Nephron progenitor cell (in vitro differentiated cells): Measurements from ENCODE around the gene ACAP3.
A peak's percentile ranks its signal among the peaks of the same experiment; 100 is the strongest.

ENCODE experiments used
- DNase-seq: peaks from one replicate; pipeline ENCODE4 v3.0.0; 2021
- H3K27ac Mint-ChIP-seq: 2 replicates; pipeline ENCODE4 v1.8.0; 2021; ENCODE audit warnings: mild to moderate bottlenecking, moderate library complexity, mixed read lengths
- H3K27me3 Mint-ChIP-seq: 2 replicates; pipeline ENCODE4 v1.8.0; 2021; ENCODE audit warnings: mild to moderate bottlenecking, low read depth, mixed read lengths; ENCODE audit not compliant: poor library complexity
- H3K36me3 Mint-ChIP-seq: 2 replicates; pipeline ENCODE4 v1.8.0; 2021; ENCODE audit warnings: low read depth, mixed read lengths
- H3K4me1 Mint-ChIP-seq: 2 replicates; pipeline ENCODE4 v1.8.0; 2021; ENCODE audit warnings: mixed read lengths
- H3K4me3 Mint-ChIP-seq: 2 replicates; pipeline ENCODE4 v1.8.0; 2021; ENCODE audit warnings: mild to moderate bottlenecking, moderate library complexity, mixed read lengths
- H3K9me3 Mint-ChIP-seq: 2 replicates; pipeline ENCODE4 v1.8.0; 2021; ENCODE audit warnings: mild to moderate bottlenecking, moderate library complexity, mixed read lengths
- TF ChIP-seq, protein P1 (sequence below): fragments of 200-600 bp; sonication (generic); IDR thresholded peaks from 2 replicates; pipeline ENCODE4 v1.5.0; 2021; ENCODE audit warnings: antibody characterized with exemption

ACAP3 gene

DNA sequence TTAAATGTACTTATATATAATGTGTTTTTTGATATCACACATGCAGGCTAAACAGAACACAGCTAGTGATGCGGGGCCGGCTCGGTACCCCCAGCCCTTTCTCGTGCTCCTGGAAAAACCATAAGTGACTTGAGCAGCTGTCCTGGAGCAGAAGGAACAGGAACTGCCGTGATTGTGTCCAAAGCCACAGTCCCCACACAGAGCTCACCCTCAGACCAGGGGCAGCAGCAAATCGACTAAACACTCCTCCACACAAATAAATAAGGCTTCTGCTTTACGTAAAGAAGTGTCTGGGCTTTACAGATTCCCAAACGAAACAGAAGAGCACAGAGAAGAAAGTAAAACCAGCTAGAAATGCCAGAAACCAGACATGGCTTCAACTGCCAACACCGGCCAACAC lies 43.7 kb downstream of the ACAP3 start:
- Mint-ChIP-seq H3K4me1 (peaks cover 8% of the 10 kb centered on the region), H3K27me3 (no peaks in the 10 kb centered on the region), H3K4me3 (no peak overlapping the region), H3K27ac (no peak overlapping the region), H3K9me3 (no peaks in the 10 kb centered on the region), H3K36me3 (peaks cover 66% of the 10 kb centered on the region)
- no peak for DNase-seq
- TF ChIP-seq, protein P1, sequence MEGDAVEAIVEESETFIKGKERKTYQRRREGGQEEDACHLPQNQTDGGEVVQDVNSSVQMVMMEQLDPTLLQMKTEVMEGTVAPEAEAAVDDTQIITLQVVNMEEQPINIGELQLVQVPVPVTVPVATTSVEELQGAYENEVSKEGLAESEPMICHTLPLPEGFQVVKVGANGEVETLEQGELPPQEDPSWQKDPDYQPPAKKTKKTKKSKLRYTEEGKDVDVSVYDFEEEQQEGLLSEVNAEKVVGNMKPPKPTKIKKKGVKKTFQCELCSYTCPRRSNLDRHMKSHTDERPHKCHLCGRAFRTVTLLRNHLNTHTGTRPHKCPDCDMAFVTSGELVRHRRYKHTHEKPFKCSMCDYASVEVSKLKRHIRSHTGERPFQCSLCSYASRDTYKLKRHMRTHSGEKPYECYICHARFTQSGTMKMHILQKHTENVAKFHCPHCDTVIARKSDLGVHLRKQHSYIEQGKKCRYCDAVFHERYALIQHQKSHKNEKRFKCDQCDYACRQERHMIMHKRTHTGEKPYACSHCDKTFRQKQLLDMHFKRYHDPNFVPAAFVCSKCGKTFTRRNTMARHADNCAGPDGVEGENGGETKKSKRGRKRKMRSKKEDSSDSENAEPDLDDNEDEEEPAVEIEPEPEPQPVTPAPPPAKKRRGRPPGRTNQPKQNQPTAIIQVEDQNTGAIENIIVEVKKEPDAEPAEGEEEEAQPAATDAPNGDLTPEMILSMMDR: no peak

DNA sequence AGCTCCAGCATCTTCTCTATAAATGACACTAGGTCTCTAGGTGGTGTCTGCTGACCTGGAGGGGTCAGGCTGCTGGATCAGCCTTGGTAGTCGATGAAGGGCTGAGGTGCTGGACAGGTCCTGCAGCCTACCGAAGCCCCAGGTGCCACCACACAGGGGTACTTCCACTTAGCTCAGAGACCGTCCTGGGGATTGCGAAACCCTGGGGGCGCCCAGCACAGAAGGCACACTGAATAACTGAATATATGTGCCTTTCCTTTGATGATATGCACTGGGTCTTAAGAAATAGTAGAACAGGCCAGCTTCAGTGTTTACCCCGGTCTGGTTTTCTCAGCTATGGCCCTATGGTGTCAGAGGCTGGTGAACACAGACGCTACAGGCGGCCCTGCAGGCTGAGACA lies 45.0 kb downstream of the ACAP3 start:
- no peaks in the 10 kb centered on the region for H3K9me3 Mint-ChIP-seq
- no peak overlapping the region for H3K27ac Mint-ChIP-seq
- no peaks in the 10 kb centered on the region for H3K27me3 Mint-ChIP-seq
- H3K36me3 Mint-ChIP-seq: peaks cover 69% of the 10 kb centered on the region
- no peak for DNase-seq
- no peak overlapping the region for H3K4me3 Mint-ChIP-seq
- TF ChIP-seq, protein P1: no peak
- H3K4me1 Mint-ChIP-seq: peaks cover 10% of the 10 kb centered on the region

DNA sequence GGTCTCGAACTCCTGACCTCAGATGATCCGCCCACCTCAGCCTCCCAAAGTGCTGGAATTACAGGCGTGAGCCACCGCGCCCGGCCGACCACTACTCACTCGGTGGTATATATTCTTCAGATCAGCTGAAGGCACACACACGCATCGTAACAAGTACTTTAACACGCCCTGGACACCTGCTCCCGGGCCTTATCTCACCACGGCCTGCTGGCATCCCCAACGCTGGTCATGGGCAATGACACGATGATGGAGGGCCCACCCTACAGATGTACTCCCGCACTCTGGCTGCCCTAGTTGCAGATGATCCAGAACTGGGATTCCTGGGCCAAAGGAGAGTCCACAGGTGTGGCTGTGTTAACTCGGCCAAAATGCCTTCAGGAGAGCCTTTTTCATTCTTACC lies 45.7 kb downstream of the ACAP3 start:
- H3K9me3 Mint-ChIP-seq: no peaks in the 10 kb centered on the region
- H3K27ac Mint-ChIP-seq: no peak overlapping the region
- TF ChIP-seq, protein P1: no peak
- no peaks in the 10 kb centered on the region for H3K27me3 Mint-ChIP-seq
- no peak for DNase-seq
- no peak overlapping the region for H3K4me3 Mint-ChIP-seq
- H3K36me3 Mint-ChIP-seq: peaks cover 69% of the 10 kb centered on the region
- H3K4me1 Mint-ChIP-seq: peaks cover 13% of the 10 kb centered on the region

DNA sequence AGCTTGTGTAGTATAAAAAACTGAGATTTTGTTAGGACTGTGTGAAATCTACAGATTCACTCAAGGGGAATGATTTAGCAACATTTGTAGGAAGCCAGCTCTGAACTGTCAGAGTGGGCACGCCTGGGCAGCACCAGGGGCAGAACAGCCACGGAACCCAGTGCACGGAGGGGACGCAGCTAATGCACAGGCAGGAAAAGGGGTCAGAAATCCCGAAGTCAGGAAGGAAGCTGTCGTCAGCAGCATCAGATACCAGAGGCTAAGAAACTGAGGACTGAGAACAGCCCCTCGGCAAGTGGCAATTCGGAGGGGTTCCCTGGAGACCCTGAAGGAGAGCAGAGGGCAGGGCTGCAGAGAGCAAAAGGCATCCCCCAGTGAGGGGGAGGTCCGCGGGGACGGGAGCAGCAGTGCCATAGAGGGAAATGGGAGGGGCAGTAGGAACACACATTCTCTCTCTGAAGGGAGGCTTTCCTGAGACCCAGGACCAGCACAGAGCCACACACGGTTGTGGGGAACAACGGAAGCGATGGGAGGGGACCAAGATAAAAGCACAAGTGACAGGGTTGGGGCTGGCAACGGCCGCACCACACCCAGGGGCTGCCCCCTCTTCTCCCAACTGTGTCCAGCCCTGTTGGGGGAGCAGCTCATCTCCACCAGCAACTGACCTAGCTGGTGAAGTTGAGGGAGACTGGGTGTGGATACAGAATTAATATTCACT lies 46.7 kb downstream of the ACAP3 start:
- H3K27ac Mint-ChIP-seq: peak overlapping the region; percentile 94
- H3K4me1 Mint-ChIP-seq: peaks cover 13% of the 10 kb centered on the region
- H3K27me3 Mint-ChIP-seq: no peaks in the 10 kb centered on the region
- TF ChIP-seq, protein P1: no peak
- DNase-seq: no peak
- no peak overlapping the region for H3K4me3 Mint-ChIP-seq
- H3K9me3 Mint-ChIP-seq: no peaks in the 10 kb centered on the region
- H3K36me3 Mint-ChIP-seq: peaks cover 75% of the 10 kb centered on the region

DNA sequence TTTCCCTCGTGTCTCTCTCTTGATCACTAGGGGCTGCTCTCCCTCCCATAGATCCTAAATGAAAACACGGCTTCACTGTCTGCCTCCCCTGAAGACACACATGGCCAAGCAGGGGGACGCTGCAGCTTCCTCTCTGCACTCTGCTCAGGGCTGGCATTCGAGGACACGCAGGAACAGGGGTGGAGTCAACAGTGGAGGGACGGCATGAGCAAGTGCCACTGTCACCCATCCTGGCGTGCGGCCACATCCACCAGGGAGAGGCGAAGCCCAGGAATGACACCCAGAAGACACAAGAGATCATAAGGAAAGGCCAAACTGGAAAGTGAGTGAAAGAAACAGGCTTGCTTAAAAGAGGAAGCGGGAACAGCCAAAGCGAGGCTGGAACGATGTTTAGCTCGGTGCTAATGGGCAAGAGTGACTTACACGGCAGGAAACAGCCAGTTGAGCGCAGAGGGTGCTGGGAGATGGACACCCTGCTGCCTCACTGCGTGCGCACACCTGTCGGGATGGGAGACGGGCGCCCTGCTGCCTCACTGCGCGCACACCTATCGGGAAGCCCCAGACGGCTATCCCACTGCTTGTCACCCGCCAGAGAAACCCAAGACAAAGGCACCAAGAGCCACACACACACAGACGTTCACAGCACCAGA lies 47.7 kb downstream of the ACAP3 start:
- no peak overlapping the region for H3K4me3 Mint-ChIP-seq
- TF ChIP-seq, protein P1: no peak
- no peaks in the 10 kb centered on the region for H3K27me3 Mint-ChIP-seq
- H3K27ac Mint-ChIP-seq: peak overlapping the region; percentile 69
- peaks cover 13% of the 10 kb centered on the region for H3K4me1 Mint-ChIP-seq
- no peak for DNase-seq
- H3K9me3 Mint-ChIP-seq: no peaks in the 10 kb centered on the region
- H3K36me3 Mint-ChIP-seq: peaks cover 70% of the 10 kb centered on the region

DNA sequence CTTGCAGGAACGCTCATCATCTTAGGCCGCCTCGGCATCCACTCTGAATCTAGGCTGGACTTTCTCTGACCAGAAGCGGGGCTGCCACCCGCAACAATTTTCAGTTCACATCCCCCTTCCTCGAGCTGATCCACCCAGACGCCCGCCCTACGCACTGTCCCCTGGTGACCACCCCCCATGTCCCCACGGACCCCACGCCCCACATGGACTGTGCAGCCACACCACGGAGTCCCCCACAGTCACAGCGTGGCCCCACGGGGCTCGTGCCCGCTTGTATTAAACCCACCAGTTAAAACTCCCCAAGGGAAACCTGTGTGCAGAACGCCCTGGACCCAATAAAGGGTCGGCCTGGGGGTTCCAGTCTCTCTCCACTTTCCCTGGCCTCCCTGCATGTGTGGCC lies 48.2 kb downstream of the ACAP3 start:
- H3K27ac Mint-ChIP-seq: peak overlapping the region; percentile 69
- TF ChIP-seq, protein P1: no peak
- H3K27me3 Mint-ChIP-seq: no peaks in the 10 kb centered on the region

More for the DNA sequence above, 48.2 kb downstream of the ACAP3 start:
- no peak overlapping the region for H3K4me3 Mint-ChIP-seq
- no peak for DNase-seq
- H3K4me1 Mint-ChIP-seq: peaks cover 13% of the 10 kb centered on the region
- H3K36me3 Mint-ChIP-seq: peaks cover 65% of the 10 kb centered on the region
- no peaks in the 10 kb centered on the region for H3K9me3 Mint-ChIP-seq
